ENCODE results near the gene C1QTNF9B.

- TF ChIP-seq CTCF (IDR thresholded peaks at IDR 0.05; ENCODE audit: borderline replicate concordance, extremely low read depth, low read length, poor library complexity, severe bottlenecking) (no peak), EZH2 (IDR thresholded peaks at IDR 0.05; ENCODE audit: borderline replicate concordance, low read depth, low read length, severe bottlenecking) (no peak)
Measured at GRCh38 chr13:23852351-23852750, 45.0 kb downstream of the C1QTNF9B start.

Measured in DND-41 (cell line).